ENCODE data around the gene DENND1A.

The DENND1A gene

DNA sequence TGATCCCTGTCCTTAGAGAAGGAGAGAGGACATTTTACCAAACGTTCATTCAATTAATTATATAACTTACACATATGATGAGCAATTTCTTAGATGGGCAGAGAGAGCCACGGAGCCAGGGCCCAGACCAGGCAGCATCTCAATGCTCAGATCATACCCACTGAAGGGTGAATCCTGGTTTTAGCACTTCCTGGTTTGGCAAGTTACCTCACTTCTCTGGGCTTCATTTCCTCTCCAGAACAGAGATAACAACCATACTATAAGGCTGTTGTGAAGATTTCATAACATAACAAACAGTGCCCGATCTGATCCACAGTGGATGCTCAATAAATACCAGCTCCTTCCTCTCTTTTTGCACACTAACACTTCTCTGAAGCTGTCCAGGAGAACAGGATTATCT, 271.1 kb downstream of the DENND1A start:
- TF ChIP-seq, protein P1, sequence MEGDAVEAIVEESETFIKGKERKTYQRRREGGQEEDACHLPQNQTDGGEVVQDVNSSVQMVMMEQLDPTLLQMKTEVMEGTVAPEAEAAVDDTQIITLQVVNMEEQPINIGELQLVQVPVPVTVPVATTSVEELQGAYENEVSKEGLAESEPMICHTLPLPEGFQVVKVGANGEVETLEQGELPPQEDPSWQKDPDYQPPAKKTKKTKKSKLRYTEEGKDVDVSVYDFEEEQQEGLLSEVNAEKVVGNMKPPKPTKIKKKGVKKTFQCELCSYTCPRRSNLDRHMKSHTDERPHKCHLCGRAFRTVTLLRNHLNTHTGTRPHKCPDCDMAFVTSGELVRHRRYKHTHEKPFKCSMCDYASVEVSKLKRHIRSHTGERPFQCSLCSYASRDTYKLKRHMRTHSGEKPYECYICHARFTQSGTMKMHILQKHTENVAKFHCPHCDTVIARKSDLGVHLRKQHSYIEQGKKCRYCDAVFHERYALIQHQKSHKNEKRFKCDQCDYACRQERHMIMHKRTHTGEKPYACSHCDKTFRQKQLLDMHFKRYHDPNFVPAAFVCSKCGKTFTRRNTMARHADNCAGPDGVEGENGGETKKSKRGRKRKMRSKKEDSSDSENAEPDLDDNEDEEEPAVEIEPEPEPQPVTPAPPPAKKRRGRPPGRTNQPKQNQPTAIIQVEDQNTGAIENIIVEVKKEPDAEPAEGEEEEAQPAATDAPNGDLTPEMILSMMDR (IDR thresholded peaks at IDR 0.05; ENCODE audit: borderline replicate concordance, control extremely low read depth, extremely low read depth, insufficient read depth, missing control alignments), result no peak
- DNase-seq (ENCODE audit: low spot score), result peak; percentile 26
- in situ Hi-C loops (cut with MboI; ENCODE audit: low sequenced_read_pairs, unreplicated experiment), result no loop called here

DNA sequence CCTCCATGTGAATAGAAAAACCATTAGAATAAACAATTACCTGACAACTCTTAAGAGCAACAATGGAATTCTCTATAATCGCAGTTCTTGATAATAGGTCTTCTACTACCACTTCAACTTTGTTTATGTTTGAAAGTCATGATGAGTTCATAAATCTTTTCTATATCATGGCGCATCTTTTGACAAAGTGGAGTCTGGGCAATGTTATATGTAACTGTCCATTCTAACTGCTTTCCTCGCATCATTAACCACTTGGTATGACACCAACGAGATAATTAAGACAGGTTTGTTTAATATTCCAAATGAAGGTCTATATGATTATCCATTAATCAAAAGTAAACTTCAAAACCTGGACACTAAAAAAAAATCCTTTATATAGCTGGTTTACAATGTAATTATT, 272.0 kb downstream of the DENND1A start:
- TF ChIP-seq, protein P1 (IDR thresholded peaks at IDR 0.05; ENCODE audit: borderline replicate concordance, control extremely low read depth, extremely low read depth, insufficient read depth, missing control alignments), result no peak
- in situ Hi-C loops (cut with MboI; ENCODE audit: low sequenced_read_pairs, unreplicated experiment), result no loop called here
- no peak for DNase-seq (ENCODE audit: low spot score)

DNA sequence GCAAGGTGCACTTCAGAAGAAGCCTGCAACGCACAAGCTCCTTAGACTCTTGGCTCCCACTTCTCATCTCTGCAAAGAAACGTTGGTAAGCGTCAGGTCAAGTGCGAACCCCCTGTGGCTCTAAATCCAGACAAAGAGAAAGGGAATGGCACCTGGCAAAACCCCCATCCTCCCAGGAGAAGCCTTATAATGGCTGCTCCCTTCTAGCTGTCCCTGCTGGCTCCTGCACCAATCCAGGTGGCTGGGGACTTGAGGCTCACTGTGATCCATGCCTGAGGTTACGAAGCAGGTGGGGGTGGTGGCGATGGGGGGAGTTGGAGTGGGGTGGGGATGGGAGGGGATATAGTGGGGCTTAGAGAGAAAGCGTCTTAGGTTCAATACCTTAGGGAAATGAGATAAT, 272.8 kb downstream of the DENND1A start:
- DNase-seq (ENCODE audit: low spot score), result no peak
- in situ Hi-C loops (cut with MboI; ENCODE audit: low sequenced_read_pairs, unreplicated experiment), result no loop called here
- TF ChIP-seq, protein P1 (IDR thresholded peaks at IDR 0.05; ENCODE audit: borderline replicate concordance, control extremely low read depth, extremely low read depth, insufficient read depth, missing control alignments), result no peak

DNA sequence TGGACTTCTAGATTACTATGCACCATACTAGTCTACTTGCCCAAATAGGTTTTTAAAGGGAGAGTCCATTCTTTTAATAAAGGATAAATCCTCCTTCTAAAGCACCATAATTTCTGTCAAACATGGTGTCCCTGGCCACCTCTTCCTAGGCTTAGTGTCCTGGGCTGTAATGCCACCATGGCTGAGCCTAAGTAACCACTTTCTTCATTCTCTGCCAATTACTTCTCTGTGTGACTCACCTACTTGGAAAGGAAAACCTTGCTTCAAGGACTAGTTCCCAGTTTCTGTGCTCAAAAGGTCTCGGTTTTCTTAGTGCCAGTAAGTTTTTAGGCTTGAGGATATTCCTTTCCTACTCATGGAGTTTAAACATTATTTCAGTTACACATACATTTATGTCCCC, 273.4 kb downstream of the DENND1A start:
- no peak for DNase-seq (ENCODE audit: low spot score)
- in situ Hi-C loops (cut with MboI; ENCODE audit: low sequenced_read_pairs, unreplicated experiment), result no loop called here
- TF ChIP-seq, protein P1 (IDR thresholded peaks at IDR 0.05; ENCODE audit: borderline replicate concordance, control extremely low read depth, extremely low read depth, insufficient read depth, missing control alignments), result no peak

DNA sequence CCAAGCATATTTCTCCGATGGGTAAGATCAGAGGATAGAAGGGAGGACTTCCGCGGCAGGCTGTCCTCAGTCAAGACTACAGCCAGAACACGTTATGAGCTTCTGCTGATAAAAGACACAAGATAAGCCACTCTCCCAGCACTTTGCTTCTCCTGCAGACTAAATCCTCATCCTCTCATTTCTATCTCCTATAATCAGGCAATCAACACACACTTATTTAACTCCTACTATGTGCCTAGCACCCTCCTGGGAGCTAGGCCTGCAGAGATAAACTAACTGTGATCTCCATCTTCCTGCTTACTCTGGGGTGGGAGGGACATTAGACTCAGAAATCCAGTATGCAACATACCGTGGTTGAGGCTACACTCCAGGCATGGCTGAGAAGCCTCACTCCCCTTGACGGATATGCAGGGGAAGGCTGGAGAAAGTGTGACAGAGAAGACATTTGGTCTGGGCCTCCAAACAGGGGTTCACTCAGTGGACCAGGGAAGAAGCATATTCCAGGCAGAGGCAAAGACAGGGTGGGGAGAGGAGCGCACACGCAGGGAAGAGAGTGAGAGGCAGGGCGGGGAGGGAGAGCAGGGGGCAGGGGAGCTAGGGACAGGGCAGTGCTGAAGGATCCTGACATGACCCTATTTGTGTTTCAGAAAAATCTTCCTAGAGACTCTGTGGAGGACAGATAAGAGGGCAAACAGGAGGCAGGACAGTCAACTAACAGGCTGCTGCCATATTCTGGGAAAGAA, 274.1 kb downstream of the DENND1A start:
- TF ChIP-seq, protein P1 (IDR thresholded peaks at IDR 0.05; ENCODE audit: borderline replicate concordance, control extremely low read depth, extremely low read depth, insufficient read depth, missing control alignments), result no peak
- in situ Hi-C loops (cut with MboI; ENCODE audit: low sequenced_read_pairs, unreplicated experiment), result no loop called here
- DNase-seq (ENCODE audit: low spot score), result no peak

DNA sequence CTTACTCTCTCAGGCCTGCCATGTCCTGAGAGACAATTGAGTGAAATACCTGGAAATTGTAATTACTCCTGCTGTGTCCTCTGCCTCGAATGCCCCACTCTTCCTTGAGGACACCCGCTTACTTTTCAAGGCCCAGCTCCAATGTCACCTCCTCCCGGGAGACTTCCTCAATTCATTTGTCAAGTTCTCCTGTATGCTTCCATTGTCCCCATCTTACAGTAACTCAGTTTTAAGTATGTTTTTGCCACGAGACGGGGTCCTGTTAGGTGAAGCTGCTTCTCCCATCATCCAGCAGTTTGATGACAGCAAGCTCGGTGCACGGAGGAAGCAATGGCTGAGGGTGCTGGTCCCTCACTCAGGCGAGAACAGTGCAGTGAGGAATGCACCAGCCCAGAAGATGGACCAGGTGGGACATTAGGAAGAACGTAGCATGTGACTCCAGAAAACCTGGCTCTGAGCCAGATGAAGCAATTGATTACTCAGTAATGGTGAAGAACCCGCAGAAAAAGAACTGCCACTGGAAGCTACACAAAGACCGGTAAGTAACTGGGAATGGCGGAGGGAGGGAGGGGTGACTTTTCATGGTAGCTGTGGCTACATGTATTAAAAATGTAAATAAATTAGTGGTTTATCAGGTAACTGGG, 274.8 kb downstream of the DENND1A start:
- in situ Hi-C loops (cut with MboI; ENCODE audit: low sequenced_read_pairs, unreplicated experiment), result no loop called here
- no peak for DNase-seq (ENCODE audit: low spot score)
- TF ChIP-seq, protein P1 (IDR thresholded peaks at IDR 0.05; ENCODE audit: borderline replicate concordance, control extremely low read depth, extremely low read depth, insufficient read depth, missing control alignments), result no peak
